Measurements from ENCODE around the gene HK1.

- TF ChIP-seq CTCF (IDR thresholded peaks at IDR 0.05) (no peak), POLR2AphosphoS5 (IDR thresholded peaks at IDR 0.05; ENCODE audit: insufficient read depth in 1 of 2, low read depth in 1 of 2) (no peak), POLR2A (IDR thresholded peaks at IDR 0.05) (no peak)
These were observed 48.4 kb downstream of the HK1 start for GRCh38 chr10:69326692-69327091.
